ENCODE measurements around the gene RNF141.

GRCh38 chr11:10500757-10501684, 40.0 kb downstream of the RNF141 start:
- TF ChIP-seq CTCF (IDR thresholded peaks at IDR 0.05; ENCODE audit: extremely low read depth in 1 of 2, insufficient read depth in 1 of 2, low read depth in 1 of 2, low read length in 2 of 2), result no peak
- no peak for TF ChIP-seq POLR2A (IDR thresholded peaks at IDR 0.05; ENCODE audit: low read depth, low read length)
- TF ChIP-seq POLR2AphosphoS5 (IDR thresholded peaks at IDR 0.05; ENCODE audit: insufficient read depth, low read depth, low read length), result no peak
- no peak for TF ChIP-seq JUN (IDR thresholded peaks at IDR 0.05; ENCODE audit: borderline replicate concordance, insufficient read depth, insufficient read length, low read depth)
- no peak for TF ChIP-seq MYC (IDR thresholded peaks at IDR 0.05; ENCODE audit: low read depth, low read length)
